ENCODE measurements around the gene FBXL19. TPM values are rescaled to one million over a fixed set of nuclear protein-coding genes. Genes with fewer than 3 reads are reported as not detected.

Gene FBXL19
- total RNA-seq, 1 donor from 2014 or later, result 11.4 TPM

- no peak for DNase-seq (ENCODE audit: low spot score)
Measured at GRCh38 chr16:30963925-30964511, 40.6 kb downstream of the FBXL19 start.

GRCh38 chr16:30964574-30965226, 41.3 kb downstream of the FBXL19 start:
- DNase-seq (ENCODE audit: low spot score), result no peak

- DNase-seq (ENCODE audit: low spot score), result no peak
Measured at GRCh38 chr16:30965436-30965835, 42.1 kb downstream of the FBXL19 start.

DNA sequence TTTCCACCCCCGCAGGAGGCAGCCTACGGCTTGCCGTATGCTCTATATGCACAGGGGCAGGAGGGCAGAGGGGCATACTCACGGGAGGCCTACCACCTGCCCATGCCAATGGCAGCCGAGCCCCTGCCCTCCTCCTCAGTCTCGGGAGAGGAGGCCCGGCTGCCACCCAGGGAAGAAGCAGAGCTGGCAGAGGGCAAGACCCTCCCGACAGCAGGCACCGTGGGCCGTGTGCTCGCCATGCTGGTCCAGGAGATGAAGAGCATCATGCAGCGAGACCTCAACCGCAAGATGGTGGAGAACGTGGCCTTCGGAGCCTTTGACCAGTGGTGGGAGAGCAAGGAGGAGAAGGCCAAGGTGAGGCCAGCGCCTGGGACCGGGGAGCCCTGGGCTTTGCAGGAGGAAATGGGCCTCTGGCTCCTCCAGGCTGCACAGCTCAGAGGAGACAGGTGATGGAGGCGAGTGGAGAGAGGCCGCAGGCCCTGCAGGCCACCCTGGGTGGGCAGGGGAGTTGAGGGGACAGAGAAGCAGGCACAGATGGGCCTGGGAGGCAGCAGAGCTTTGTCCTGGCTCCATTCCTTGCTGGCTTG, 42.8 kb downstream of the FBXL19 start:
- no peak for DNase-seq (ENCODE audit: low spot score)

- DNase-seq (ENCODE audit: low spot score), result no peak
Measured at GRCh38 chr16:30967795-30968194, 44.4 kb downstream of the FBXL19 start.

DNA sequence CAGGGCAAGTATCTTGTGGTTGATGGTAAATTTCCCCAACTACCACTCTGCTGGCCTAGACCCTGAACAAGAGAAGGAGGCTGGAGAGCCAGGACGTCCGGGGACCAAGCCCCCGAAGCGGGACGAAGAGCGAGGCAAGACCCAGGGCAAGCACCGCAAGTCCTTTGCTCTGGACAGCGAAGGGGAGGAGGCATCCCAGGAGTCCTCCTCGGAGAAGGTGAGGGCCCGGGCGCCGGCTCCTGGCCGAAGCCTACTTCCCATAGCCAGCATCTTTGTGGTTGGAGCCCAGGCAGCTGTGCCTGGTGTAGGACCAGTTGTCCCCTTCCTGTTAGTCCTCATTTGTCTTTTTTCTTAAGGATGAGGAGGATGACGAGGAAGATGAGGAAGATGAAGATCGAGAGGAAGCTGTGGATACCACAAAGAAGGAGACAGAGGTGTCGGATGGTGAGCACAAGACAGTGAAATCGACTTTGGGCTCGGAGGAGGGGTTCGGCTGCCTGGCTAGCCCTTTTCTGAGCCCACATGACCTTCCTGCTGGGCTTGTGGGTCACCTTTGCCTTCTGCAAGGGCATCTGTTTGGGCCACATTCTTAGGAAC, 46.0 kb downstream of the FBXL19 start:
- DNase-seq (ENCODE audit: low spot score), result no peak

DNA sequence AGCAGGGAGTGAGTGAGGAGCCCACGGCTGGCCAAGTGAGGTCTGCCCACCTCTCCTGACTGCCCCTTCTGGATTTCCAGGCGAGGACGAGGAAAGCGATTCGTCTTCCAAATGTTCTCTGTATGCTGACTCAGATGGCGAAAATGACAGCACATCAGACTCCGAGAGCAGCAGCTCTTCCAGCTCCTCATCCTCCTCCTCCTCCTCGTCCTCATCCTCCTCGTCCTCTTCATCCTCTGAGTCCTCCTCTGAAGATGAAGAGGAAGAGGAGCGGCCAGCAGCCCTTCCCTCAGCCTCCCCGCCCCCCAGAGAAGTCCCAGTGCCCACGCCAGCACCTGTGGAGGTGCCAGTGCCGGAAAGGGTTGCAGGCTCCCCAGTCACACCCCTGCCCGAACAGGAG, 47.9 kb downstream of the FBXL19 start:
- no peak for DNase-seq (ENCODE audit: low spot score)

GRCh38 chr16:30972872-30973271, 49.5 kb downstream of the FBXL19 start:
- no peak for DNase-seq (ENCODE audit: low spot score)

GRCh38 chr16:30974348-30974747, 51.0 kb downstream of the FBXL19 start:
- DNase-seq (ENCODE audit: low spot score), result no peak

- DNase-seq (ENCODE audit: low spot score), result no peak
Measured at GRCh38 chr16:30976486-30976885, 53.1 kb downstream of the FBXL19 start.

GRCh38 chr16:30977502-30977901, 54.1 kb downstream of the FBXL19 start:
- DNase-seq (ENCODE audit: low spot score), result no peak

- no peak for DNase-seq (ENCODE audit: low spot score)
Measured at GRCh38 chr16:30979170-30980022, 56.0 kb downstream of the FBXL19 start.

DNA sequence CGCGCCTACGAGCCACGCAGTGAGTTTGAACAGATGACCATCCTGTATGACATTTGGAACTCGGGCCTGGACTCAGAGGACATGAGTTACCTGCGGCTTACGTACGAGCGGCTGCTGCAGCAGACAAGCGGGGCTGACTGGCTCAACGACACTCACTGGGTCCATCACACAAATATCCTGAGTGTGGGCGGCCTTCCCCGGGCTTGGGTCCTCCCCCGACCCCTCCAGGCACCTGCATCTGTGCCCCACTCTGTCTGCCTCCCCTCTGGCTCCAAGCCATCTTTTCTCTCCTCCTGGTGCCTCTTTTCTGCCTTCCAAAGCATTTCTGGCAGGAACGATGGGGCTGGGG, 56.6 kb downstream of the FBXL19 start:
- no peak for DNase-seq (ENCODE audit: low spot score)

GRCh38 chr16:30980434-30980833, 57.1 kb downstream of the FBXL19 start:
- no peak for DNase-seq (ENCODE audit: low spot score)

DNA sequence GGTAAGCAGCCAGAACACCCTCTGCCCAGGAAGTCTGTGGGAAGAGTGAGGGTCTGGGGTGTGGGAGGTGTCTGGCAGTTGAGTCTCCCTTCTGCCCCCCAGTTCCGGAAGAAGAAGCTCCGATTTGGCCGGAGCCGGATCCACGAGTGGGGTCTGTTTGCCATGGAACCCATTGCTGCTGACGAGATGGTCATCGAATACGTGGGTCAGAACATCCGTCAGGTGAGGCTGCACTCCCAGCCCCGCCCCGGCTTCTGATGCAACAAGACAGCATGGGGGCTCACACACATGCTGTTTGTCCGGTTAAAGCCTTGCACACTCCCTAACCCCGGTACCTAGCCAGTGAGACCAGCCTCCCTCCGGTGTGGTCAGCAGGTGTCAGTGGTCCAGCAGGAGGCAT, 57.6 kb downstream of the FBXL19 start:
- no peak for DNase-seq (ENCODE audit: low spot score)

DNA sequence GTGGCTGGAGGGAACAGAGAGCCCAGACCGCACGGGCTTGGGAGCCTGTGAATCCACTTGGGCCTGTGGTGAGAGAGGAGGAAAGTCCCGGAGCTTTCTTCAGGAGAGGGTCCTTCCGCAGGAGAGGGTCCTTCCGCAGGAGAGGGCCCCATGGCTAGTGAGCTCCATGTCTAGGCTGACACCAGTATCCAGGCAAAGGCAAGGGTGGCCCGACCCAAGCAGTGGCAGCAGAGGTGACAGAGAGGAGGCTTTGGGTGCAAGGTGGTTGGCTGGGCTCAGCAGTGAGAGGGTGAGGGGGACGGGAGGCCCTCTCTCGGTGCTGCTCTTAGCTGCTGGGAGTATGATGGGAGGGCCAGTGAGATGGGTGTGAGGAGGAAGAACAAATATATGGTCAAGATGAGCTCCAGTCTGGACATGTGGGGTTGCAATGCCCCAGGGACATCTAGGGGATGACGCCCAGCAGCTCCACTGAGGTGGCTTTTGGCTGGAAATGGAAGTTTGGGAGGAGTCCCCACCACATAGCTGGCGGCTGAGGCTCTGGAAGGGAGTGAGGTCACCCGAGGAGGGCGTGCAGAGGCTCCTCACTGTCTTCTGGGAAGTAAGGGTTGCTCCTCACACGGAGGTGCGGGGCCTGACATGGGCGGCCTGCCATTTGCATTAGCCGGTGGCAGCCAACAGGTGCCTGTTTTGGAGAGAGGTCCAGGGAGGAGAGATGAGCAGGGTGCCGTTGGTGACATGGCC, 59.3 kb downstream of the FBXL19 start:
- DNase-seq (ENCODE audit: low spot score), result no peak

- no peak for DNase-seq (ENCODE audit: low spot score)
Measured at GRCh38 chr16:30983289-30983889, 60.0 kb downstream of the FBXL19 start.

DNA sequence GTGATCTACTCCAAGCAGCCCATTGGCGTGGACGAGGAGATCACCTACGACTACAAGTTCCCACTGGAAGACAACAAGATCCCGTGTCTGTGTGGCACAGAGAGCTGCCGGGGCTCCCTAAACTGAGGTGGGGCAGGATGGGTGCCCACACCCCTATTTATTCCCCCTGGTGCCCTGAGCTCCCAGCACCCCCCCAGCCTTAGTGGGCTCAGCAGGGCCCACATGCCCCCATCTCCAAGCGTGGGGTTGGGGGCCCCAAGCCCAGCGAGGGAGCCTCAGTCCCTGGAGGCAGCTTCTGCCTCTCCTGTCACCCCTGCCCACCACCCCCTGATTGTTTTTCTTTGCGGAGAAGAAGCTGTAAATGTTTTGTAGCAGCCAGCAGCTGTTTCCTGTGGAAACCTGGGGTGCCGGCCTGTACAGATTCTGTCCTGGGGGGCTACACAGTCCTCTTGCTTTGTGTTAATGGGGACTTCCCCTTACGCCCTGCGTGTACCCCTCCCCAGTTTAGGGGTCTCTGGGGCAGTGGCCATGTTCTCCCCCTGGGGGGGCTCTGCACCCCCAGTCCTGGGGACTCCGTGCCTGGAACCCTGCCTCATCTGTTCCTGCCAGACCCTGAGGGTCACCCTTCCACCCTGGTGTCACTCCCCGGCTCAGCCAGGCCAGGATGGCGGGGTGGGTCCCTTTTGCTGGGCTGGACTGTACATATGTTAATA, 60.7 kb downstream of the FBXL19 start:
- DNase-seq (ENCODE audit: low spot score), result no peak

DNA sequence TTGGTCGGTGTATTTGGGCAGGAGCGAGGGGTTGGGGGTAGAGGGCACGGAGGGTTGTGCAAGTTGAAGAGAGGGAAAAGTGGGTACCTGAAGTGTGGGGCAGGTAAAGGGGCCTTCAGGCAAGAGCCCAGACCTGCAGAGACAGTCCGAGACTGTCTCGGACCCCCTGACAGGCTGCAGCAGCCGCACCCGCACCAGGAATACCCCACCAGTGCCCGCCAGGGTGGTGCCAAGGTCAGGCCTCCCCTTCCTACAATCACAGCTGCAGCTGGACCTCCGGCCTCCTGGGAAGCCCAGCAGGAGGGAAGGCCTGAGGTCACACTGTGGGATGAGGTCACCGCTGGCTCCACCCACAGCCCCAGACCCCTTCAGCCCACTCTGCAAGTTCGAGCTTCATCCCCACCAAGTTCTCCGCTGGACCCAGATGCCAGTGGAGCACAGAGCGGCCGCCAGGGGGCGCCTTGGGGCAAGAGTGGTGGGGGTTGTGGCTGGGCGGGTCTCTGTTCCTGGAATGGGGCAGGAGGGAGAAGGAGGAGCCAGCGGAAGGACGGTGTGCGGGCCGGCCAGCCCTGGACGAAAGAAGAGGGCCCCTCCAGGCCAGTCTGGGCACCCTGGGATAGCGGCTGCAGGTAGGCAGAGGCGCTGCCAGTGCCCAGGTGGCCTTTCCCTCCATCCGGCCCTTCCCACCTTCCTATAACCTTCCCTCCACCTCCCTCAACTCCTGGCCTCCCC, 61.5 kb downstream of the FBXL19 start, which contains the start of gene HSD3B7:
TSS of gene HSD3B7 (plus strand) at position 539 of the 732 bp plus-strand sequence. CDS start 452 bp downstream, outside the sequence.
- peak; percentile 97 for DNase-seq (ENCODE audit: low spot score)

Measured in mesenteric fat pad (tissue), 1 donor.